ENCODE results near the gene CPNE7.

GRCh38 chr16:89639385-89639784, 63.8 kb downstream of the CPNE7 start:
- TF ChIP-seq CTCF (conservative IDR thresholded peaks at IDR 0.05; ENCODE audit: low read length) (no peak), EZH2phosphoT487 (IDR thresholded peaks at IDR 0.05; ENCODE audit: borderline replicate concordance) (no peak)
